ENCODE results near the gene HEBP2.

DNA sequence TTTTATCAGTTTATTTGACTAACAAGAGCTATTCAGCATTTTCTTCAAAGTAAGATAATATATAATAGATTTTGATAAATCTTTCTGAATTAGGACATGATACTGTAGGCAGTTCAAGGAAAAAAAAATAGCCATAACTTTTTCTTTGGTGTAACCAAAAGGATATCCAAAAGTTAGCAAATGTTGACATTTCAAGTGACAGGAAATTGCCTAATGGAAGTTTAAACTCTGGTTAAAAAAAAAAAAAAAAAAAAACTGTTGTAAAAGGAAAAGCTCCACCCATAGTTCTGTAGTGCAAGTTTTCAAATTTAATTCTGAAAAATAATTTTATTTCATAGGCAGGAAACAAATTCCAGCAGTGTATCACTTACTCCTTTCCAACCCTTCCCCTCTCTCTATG, 18.8 kb downstream of the HEBP2 start:
- no peak for TF ChIP-seq POLR2AphosphoS5 (IDR thresholded peaks at IDR 0.05)
- TF ChIP-seq EP300 (IDR thresholded peaks at IDR 0.05): no peak
- TF ChIP-seq, protein P1, sequence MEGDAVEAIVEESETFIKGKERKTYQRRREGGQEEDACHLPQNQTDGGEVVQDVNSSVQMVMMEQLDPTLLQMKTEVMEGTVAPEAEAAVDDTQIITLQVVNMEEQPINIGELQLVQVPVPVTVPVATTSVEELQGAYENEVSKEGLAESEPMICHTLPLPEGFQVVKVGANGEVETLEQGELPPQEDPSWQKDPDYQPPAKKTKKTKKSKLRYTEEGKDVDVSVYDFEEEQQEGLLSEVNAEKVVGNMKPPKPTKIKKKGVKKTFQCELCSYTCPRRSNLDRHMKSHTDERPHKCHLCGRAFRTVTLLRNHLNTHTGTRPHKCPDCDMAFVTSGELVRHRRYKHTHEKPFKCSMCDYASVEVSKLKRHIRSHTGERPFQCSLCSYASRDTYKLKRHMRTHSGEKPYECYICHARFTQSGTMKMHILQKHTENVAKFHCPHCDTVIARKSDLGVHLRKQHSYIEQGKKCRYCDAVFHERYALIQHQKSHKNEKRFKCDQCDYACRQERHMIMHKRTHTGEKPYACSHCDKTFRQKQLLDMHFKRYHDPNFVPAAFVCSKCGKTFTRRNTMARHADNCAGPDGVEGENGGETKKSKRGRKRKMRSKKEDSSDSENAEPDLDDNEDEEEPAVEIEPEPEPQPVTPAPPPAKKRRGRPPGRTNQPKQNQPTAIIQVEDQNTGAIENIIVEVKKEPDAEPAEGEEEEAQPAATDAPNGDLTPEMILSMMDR (IDR thresholded peaks at IDR 0.05): no peak
- TF ChIP-seq POLR2A (IDR thresholded peaks at IDR 0.05): no peak

Data from sigmoid colon (tissue), 4 donors.